K562 (cell line): ENCODE results near the gene CLDN11. TPM values are rescaled to one million over a fixed set of nuclear protein-coding genes. Genes with fewer than 3 reads are reported as not detected.

Experiments used
- ATAC-seq: fragments of 200-7000 bp; cut with Tn5 transposase; 3 replicates; pipeline ENCODE4 v1.9.1; 2020; ENCODE audit warnings: moderate library complexity
- BruUV-seq: library from RNA; stranded (reverse); fragments of 400-500 nt; replicated peaks from 2 replicates; lab custom pipeline; 2021; lab: Mats Ljungman, UMichigan
- CTCF ChIA-PET: fragments of 300-600 bp; formaldehyde crosslinking; extraction: SDS; loops from one replicate; lab custom pipeline; 2021; ENCODE audit warnings: low intra/inter-chr PET ratio; lab: Yijun Ruan, JAX
- POLR2A ChIA-PET: fragments of 300-600, 350-650 bp; sonication (Branson Sonifier 250); formaldehyde crosslinking; extraction: SDS; loops from one replicate; lab custom pipeline; 2021; ENCODE audit warnings: antibody characterized with exemption, inconsistent platforms; lab: Yijun Ruan, JAX
- DNase-seq, 4 experiments: peaks; one replicate each; pipeline versions ENCODE4 v3.0.0 to v3.0.0-alpha.2; 2011 to 2018; ENCODE audit warnings: low spot score in 3 of 4, mixed read lengths in 3 of 4; ENCODE audit errors: extremely low read depth in 1 of 4
- FAIRE-seq: peaks from 2 replicates; lab custom pipeline; 2011; peaks lifted over from hg19 to GRCh38; lab: Jason Lieb, UNC
- H2AFZ ChIP-seq: 2 replicates; pipeline ENCODE4 v1.6.0; 2011; ENCODE audit warnings: low read depth, low read length, control low read depth, inconsistent platforms
- H3K27ac ChIP-seq: fragments of 200-600 bp; 3 replicates; pipeline ENCODE4 v1.8.0; 2011; ENCODE audit warnings: low read depth, mild to moderate bottlenecking, control low read depth, inconsistent platforms, low read length, moderate library complexity, mixed read lengths; ENCODE audit errors: extremely low read depth
- H3K27me3 ChIP-seq, 2 experiments: fragments of 300-600 bp in 1 of 2; 2 replicates in 1 of 2; 3 replicates in 1 of 2; pipeline versions ENCODE4 v1.6.0 to v1.8.0; 2011; ENCODE audit warnings: inconsistent platforms in 2 of 2, low read length in 2 of 2, mild to moderate bottlenecking in 1 of 2, mixed read lengths in 1 of 2, moderate library complexity in 1 of 2; ENCODE audit not compliant: control insufficient read depth in 2 of 2, insufficient read depth in 2 of 2
- H3K36me3 ChIP-seq: fragments of 300-600 bp; 3 replicates; pipeline ENCODE4 v1.8.0; 2011; ENCODE audit warnings: mild to moderate bottlenecking, low read length, inconsistent platforms; ENCODE audit not compliant: control insufficient read depth, insufficient read depth
- H3K4me1 ChIP-seq, 2 experiments: fragments of 200-600 bp in 1 of 2; replicated peaks in 1 of 2; 2 replicates in 1 of 2; 3 replicates in 1 of 2; pipeline versions ENCODE4 v1.5.1 to v1.8.0; 2011; ENCODE audit warnings: inconsistent platforms in 2 of 2, low read length in 2 of 2, mild to moderate bottlenecking in 1 of 2, mixed read lengths in 1 of 2, moderate library complexity in 1 of 2; ENCODE audit not compliant: control insufficient read depth in 2 of 2, insufficient read depth in 2 of 2
- H3K4me2 ChIP-seq: 2 replicates; pipeline ENCODE4 v1.6.1; 2011; ENCODE audit warnings: low read length, control low read depth, inconsistent platforms, mixed read lengths; ENCODE audit not compliant: insufficient read depth
- H3K4me3 ChIP-seq: fragments of 200-600 bp; sonication (generic), shearing (Covaris generic); 2 replicates; pipeline ENCODE4 v1.5.1; 2016; ENCODE audit warnings: control low read depth, inconsistent platforms
- H3K79me2 ChIP-seq: fragments of 200-600 bp; 3 replicates; pipeline ENCODE4 v1.8.0; 2011; ENCODE audit warnings: low read length, inconsistent platforms; ENCODE audit not compliant: control insufficient read depth, insufficient read depth
- H3K9ac ChIP-seq, 2 experiments: 2 replicates each; pipeline versions ENCODE4 v1.6.0 to v1.6.1; 2011; ENCODE audit warnings: low read depth in 2 of 2, low read length in 2 of 2, control low read depth in 1 of 2, inconsistent platforms in 1 of 2, mild to moderate bottlenecking in 1 of 2, mixed read lengths in 1 of 2; ENCODE audit not compliant: insufficient read depth in 1 of 2
- H3K9me1 ChIP-seq: one replicate; pipeline ENCODE4 v1.6.0; 2011; ENCODE audit warnings: inconsistent platforms, mild to moderate bottlenecking, low read length, moderate library complexity; ENCODE audit not compliant: control insufficient read depth, insufficient read depth
- H3K9me3 ChIP-seq: replicated peaks from 2 replicates; pipeline ENCODE4 v1.5.1; 2011; ENCODE audit warnings: low read depth, low read length, inconsistent platforms; ENCODE audit not compliant: control insufficient read depth, insufficient read depth
- H4K20me1 ChIP-seq: replicated peaks from 2 replicates; pipeline ENCODE4 v1.6.1; 2011; ENCODE audit warnings: low read length, inconsistent platforms, mixed read lengths; ENCODE audit not compliant: control insufficient read depth, insufficient read depth
- ARNT ChIP-seq, 2 experiments: fragments of 450-650 bp; IDR thresholded peaks; 2 replicates each; pipeline ENCODE4 v1.6.1; 2016; ENCODE audit warnings: mild to moderate bottlenecking in 1 of 2
- HDAC6 ChIP-seq: IDR thresholded peaks from 2 replicates; pipeline ENCODE4 v1.6.1; 2012; ENCODE audit warnings: low read depth, mild to moderate bottlenecking, control low read depth, inconsistent platforms, low read length, moderate library complexity
- ZNF384 ChIP-seq: IDR thresholded peaks from 2 replicates; pipeline ENCODE4 v1.6.1; 2012; ENCODE audit warnings: low read depth, low read length, improper control_type of control experiment
- ZNF586 ChIP-seq: fragments of 450-650 bp; formaldehyde crosslinking; conservative IDR thresholded peaks from 2 replicates; pipeline ENCODE4 v1.4.0; 2020; ENCODE audit warnings: mild to moderate bottlenecking, moderate library complexity
- WGBS: fragments of 100-300 bp; shearing (Covaris generic); methylation state at CpG from one replicate; pipeline ENCODE4 v1.1.6; 2016; ENCODE audit warnings: low coverage, mixed read lengths; ENCODE audit not compliant: insufficient coverage; ENCODE audit errors: missing lambda C conversion rate; 5-methylcytosine and 5-hydroxymethylcytosine counted together
- in situ Hi-C: fragments of 300-500 bp; cut with MboI; formaldehyde crosslinking; loops from 4 replicates; pipeline ENCODE4 v1.15.0; 2018; ENCODE audit warnings: inconsistent platforms, mixed read lengths
- intact Hi-C: fragments of 100-400 bp; cut with micrococcal nuclease; formaldehyde crosslinking; loops from 2 replicates; pipeline ENCODE4 v1.14.2; 2022
- polyA plus RNA-seq, 8 experiments: library from polyadenylated mRNA; depleted of rRNA in 4 of 8; stranded (reverse) in 5 of 8; unstranded in 3 of 8; fragments of >200 nt; fragmentation: Nextera tagmentation in 2 of 8; fragmentation: Illumina TruSeq in 1 of 8; extraction: Ambion mirVana in 2 of 8; extraction: Trizol in 1 of 8; gene quantifications; 2 replicates each; pipeline versions ENCODE4 v1.2.1 to v1.2.3, GENCODE V29; 2011 to 2014; ENCODE audit warnings: inconsistent platforms in 1 of 8, missing spikeins in 1 of 8
- total RNA-seq, 7 experiments: library from RNA; depleted of rRNA in 6 of 7; stranded (reverse); fragments of >200 nt in 6 of 7; fragmentation: Illumina TruSeq in 2 of 7; extraction: Trizol in 2 of 7; gene quantifications; 2 replicates each; pipeline versions ENCODE4 v1.2.1 to v1.2.3, GENCODE V29; 2011 to 2021; ENCODE audit warnings: low replicate concordance in 1 of 7
- TF ChIP-seq, protein P1 (sequence below), 3 experiments: IDR thresholded peaks in 2 of 3; conservative IDR thresholded peaks in 1 of 3; 2 replicates each; pipeline ENCODE4 v1.5.1; 2011 to 2012; ENCODE audit warnings: low read length in 3 of 3, mild to moderate bottlenecking in 3 of 3, control low read depth in 2 of 3, improper control_type of control experiment in 1 of 3, inconsistent platforms in 1 of 3, low read depth in 1 of 3, mixed read lengths in 1 of 3, moderate library complexity in 1 of 3; ENCODE audit not compliant: insufficient read depth in 2 of 3
- TF ChIP-seq, protein P2 (sequence below): fragments of 250-450 bp; sonication (Bioruptor Pico); IDR thresholded peaks from 2 replicates; pipeline ENCODE4 v1.4.0; 2020

The CLDN11 gene
- total and polyA plus RNA-seq, 9 of the 15 experiments (the other 6 are each of a cell fraction or from before 2014, with no cell fraction given), result 0.05 to 0.41 (median 0.18) TPM; not detected in 1

DNA sequence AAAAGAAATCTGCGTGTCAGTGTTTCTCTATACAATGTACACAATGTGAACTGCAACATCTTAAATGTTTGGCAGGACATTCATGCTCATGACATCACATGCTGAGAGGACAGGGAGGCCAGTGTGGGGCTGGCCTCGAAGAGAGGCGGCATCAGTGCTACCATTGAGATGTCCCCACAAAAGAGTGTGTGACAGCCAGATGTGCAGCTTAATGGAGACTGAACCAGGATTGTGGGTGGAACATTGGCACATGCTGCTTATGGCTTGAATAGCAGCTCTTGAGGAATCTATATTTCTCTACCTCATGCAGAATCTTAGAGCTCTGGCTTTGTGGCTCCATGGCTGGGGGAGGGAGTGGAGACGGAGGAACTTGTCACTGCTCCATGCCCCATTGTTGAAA lies 18.5 kb downstream of the CLDN11 start:
- Histone ChIP-seq H3K4me1 (peaks cover 3 to 6% of the 10 kb centered on the region in 2 experiments; a peak in 2 of 5 replicates), H3K4me3 (no peak overlapping the region), H3K9me1 (no peaks in the 10 kb centered on the region), H3K9ac (no peak overlapping the region), H4K20me1 (no peaks in the 10 kb centered on the region), H3K79me2 (no peaks in the 10 kb centered on the region), H3K27ac (no peak overlapping the region), H3K4me2 (no peak overlapping the region), H2AFZ (peak overlapping the region; percentile 78), H3K27me3 (peaks cover 0 to 5% of the 10 kb centered on the region in 2 experiments; a peak in 2 of 5 replicates), H3K9me3 (no peaks in the 10 kb centered on the region), H3K36me3 (no peaks in the 10 kb centered on the region)
- CTCF ChIA-PET, result no interaction called here
- ATAC-seq (no peak), DNase-seq (no peak), FAIRE-seq (no peak)
- POLR2A ChIA-PET, result interaction anchor here (1.7 kb wide), 1 partner anchor 8 kb away, joined by 5 read pairs; no protein-coding TSS in a partner anchor
- BruUV-seq, result no TSS peak
- intact Hi-C loops (no loop called here), in situ Hi-C loops (no loop called here)
- TF ChIP-seq HDAC6 (no peak), ZNF384 (no peak), ZNF586 (CRISPR knock-in tag) (no peak), ARNT (IDR thresholded peaks at IDR 0.05) (no peak)
- 56% methylated on average over 4 of the region's 4 CpGs for WGBS

DNA sequence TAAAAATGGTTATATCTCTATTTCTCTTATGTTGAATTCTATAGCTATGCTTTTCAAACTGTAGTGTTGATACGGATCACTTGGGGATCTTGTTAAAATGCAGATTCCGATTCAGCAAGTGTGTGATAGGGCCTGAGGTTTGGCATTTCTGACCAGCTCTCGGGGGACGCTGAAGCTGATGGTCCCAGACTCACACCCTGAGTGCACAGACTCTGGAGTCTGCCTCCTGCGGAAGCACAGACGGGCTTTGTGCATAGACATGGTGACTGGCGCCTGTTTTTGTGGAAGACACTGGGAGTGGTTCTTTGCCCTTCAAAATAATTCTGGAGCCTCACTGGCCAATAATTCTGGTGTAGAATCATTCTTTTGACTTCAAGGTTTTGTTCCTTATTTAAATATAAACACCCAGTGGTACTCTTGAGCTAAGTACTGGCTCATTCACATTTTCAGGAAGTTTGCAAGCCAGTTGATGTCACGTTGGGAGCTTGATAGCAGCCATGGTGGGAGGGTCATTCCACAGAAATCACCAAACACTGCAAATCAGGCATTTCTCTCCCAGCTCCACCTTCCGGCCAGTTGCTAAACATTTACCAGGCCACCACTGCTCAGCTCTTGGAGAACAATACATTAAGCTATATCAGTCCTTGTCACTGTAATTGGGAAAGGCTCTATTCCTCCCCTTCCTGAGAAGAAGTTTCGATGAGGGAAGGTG lies 19.2 kb downstream of the CLDN11 start:
- H3K79me2 ChIP-seq, result no peaks in the 10 kb centered on the region
- peaks cover 0 to 8% of the 10 kb centered on the region in 2 experiments; a peak in 1 of 5 replicates for H3K27me3 ChIP-seq
- no peak overlapping the region for H3K4me2 ChIP-seq
- in situ Hi-C loops (no loop called here), intact Hi-C loops (no loop called here)
- BruUV-seq, result no TSS peak
- WGBS, result 46% methylated on average over 8 of the region's 10 CpGs
- no peaks in the 10 kb centered on the region for H3K36me3 ChIP-seq
- ATAC-seq, result peak; percentile 80
- ChIA-PET POLR2A (interaction anchor here (0.9 to 1.7 kb wide), 4 partner anchors 9 to 12 kb away, joined by 3 to 5 read pairs (median 4); no protein-coding TSS in a partner anchor), CTCF (no interaction called here)
- no peak overlapping the region for H3K27ac ChIP-seq
- H3K4me1 ChIP-seq, result peaks cover 3 to 6% of the 10 kb centered on the region in 2 experiments; a peak in 2 of 5 replicates
- DNase-seq, result peak in 1 of 4 experiments; percentile 39
- H3K9me1 ChIP-seq, result no peaks in the 10 kb centered on the region
- FAIRE-seq, result no peak
- H3K9ac ChIP-seq, result peak overlapping the region in 1 of 2 experiments; percentile 21; a peak in 1 of 4 replicates
- H4K20me1 ChIP-seq, result no peaks in the 10 kb centered on the region
- H3K4me3 ChIP-seq, result no peak overlapping the region
- no peaks in the 10 kb centered on the region for H3K9me3 ChIP-seq
- peak overlapping the region; percentile 78 for H2AFZ ChIP-seq
- TF ChIP-seq, protein P1, sequence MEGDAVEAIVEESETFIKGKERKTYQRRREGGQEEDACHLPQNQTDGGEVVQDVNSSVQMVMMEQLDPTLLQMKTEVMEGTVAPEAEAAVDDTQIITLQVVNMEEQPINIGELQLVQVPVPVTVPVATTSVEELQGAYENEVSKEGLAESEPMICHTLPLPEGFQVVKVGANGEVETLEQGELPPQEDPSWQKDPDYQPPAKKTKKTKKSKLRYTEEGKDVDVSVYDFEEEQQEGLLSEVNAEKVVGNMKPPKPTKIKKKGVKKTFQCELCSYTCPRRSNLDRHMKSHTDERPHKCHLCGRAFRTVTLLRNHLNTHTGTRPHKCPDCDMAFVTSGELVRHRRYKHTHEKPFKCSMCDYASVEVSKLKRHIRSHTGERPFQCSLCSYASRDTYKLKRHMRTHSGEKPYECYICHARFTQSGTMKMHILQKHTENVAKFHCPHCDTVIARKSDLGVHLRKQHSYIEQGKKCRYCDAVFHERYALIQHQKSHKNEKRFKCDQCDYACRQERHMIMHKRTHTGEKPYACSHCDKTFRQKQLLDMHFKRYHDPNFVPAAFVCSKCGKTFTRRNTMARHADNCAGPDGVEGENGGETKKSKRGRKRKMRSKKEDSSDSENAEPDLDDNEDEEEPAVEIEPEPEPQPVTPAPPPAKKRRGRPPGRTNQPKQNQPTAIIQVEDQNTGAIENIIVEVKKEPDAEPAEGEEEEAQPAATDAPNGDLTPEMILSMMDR (IDR thresholded peaks at IDR 0.05 in 2 of 3, conservative IDR thresholded peaks at IDR 0.05 in 1 of 3; ENCODE audit: insufficient read depth in 2 of 3, low read depth in 1 of 3, low read length in 3 of 3), result peak in 2 of 3 experiments; percentile 11 to 28; a peak in 3 of 6 replicates
- TF ChIP-seq, protein P2, sequence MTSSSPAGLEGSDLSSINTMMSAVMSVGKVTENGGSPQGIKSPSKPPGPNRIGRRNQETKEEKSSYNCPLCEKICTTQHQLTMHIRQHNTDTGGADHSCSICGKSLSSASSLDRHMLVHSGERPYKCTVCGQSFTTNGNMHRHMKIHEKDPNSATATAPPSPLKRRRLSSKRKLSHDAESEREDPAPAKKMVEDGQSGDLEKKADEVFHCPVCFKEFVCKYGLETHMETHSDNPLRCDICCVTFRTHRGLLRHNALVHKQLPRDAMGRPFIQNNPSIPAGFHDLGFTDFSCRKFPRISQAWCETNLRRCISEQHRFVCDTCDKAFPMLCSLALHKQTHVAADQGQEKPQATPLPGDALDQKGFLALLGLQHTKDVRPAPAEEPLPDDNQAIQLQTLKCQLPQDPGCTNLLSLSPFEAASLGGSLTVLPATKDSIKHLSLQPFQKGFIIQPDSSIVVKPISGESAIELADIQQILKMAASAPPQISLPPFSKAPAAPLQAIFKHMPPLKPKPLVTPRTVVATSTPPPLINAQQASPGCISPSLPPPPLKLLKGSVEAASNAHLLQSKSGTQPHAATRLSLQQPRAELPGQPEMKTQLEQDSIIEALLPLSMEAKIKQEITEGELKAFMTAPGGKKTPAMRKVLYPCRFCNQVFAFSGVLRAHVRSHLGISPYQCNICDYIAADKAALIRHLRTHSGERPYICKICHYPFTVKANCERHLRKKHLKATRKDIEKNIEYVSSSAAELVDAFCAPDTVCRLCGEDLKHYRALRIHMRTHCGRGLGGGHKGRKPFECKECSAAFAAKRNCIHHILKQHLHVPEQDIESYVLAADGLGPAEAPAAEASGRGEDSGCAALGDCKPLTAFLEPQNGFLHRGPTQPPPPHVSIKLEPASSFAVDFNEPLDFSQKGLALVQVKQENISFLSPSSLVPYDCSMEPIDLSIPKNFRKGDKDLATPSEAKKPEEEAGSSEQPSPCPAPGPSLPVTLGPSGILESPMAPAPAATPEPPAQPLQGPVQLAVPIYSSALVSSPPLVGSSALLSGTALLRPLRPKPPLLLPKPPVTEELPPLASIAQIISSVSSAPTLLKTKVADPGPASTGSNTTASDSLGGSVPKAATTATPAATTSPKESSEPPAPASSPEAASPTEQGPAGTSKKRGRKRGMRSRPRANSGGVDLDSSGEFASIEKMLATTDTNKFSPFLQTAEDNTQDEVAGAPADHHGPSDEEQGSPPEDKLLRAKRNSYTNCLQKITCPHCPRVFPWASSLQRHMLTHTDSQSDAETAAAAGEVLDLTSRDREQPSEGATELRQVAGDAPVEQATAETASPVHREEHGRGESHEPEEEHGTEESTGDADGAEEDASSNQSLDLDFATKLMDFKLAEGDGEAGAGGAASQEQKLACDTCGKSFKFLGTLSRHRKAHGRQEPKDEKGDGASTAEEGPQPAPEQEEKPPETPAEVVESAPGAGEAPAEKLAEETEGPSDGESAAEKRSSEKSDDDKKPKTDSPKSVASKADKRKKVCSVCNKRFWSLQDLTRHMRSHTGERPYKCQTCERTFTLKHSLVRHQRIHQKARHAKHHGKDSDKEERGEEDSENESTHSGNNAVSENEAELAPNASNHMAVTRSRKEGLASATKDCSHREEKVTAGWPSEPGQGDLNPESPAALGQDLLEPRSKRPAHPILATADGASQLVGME (CRISPR knock-in tag), result no peak
